HG02943 (cell line): ENCODE results near the gene OR4K2.
"Not testable (repeated sequence)": the region's sequence is repeated elsewhere in the genome, so short reads cannot be mapped to it uniquely, and the experiment has no call there.

Experiments
- ATAC-seq: cut with Tn5 transposase; IDR thresholded peaks from one replicate; pipeline ENCODE4 v1.9.1; 2021; ENCODE audit warnings: mild to moderate bottlenecking, low read depth, moderate library complexity; ENCODE audit not compliant: unreplicated experiment

Gene OR4K2

GRCh38 chr14:19874842-19875241 is at the start of gene OR4K2:
OR4K2 (plus strand) TSS chr14:19875142; CDS start chr14:19876268, 1,126 bp downstream.
- ATAC-seq, result no peak

DNA sequence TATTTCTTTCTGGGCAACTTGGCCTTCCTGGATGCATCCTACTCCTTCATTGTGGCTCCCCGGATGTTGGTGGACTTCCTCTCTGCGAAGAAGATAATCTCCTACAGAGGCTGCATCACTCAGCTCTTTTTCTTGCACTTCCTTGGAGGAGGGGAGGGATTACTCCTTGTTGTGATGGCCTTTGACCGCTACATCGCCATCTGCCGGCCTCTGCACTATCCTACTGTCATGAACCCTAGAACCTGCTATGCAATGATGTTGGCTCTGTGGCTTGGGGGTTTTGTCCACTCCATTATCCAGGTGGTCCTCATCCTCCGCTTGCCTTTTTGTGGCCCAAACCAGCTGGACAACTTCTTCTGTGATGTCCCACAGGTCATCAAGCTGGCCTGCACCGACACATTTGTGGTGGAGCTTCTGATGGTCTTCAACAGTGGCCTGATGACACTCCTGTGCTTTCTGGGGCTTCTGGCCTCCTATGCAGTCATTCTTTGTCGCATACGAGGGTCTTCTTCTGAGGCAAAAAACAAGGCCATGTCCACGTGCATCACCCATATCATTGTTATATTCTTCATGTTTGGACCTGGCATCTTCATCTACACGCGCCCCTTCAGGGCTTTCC is 47.2 kb upstream of the OR4K2 start:
- not testable (repeated sequence) for ATAC-seq

DNA sequence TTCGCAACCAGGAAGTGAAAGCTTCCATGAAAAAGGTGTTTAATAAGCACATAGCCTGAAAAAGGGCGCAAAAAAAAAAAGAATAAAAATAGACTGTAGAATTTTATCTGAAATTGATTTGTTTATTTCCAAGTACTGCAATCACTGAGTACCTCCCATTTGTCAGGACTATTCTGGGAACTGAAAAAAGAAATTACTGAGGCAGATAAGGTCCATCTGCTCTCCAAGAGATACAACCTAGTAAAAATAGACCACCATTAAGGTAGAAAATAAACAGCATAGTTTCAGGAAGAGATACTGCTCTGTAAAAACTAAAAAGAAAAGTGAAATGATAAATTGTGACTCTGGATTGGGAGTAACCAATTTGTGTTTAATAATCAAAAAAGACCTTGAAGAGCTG is 46.6 kb upstream of the OR4K2 start:
- no peak for ATAC-seq

DNA sequence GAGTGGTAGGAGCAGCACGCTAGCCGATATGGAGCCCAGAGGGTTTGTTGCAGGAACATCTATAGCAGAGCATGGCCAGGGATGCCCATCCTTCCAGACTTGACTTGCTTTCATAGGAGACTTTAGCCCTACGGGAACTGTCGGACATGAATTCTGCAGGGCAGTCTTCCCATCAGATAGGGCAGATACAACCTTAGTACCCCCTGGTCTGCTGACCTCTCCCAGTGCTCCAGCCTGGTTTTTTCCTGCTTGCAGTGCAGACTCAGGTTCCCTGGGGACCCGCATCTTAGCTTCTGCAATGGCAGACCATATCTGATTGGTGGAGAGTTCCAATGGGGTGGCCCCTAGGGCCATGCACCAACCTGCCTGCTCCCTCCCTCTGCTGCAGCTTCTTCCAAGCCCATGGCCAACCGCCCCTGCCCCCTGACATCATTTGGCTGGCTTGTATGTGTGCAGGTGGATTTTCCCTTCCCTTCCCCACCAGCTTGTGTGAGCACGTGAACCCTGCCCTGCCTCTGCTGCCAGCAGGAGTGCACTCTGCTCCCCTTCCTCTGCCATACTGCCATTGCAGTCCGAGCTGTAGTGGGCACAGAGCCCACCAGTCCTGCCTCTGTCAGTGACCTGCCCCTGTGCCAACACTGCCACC is 40.6 kb upstream of the OR4K2 start:
- not testable (repeated sequence) for ATAC-seq

DNA sequence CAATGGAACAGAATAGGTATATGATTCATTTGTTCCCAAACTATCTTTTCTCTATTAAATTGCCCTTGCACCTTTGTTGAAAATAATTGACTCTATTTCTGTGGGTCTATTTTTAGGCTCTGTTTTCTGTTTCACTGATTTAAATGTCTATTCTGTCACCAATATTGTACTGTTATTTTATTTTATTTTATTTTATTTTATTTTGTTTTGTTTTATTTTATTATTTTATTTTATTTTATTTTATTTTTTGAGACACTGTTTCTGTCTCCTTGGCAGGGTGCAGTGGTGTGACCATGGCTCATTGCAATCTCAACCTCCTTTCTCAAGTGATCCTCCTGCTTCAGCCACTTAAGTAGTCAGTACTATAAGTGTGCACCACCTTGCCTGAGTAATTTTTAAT is 36.5 kb upstream of the OR4K2 start:
- ATAC-seq, result no peak

GRCh38 chr14:19851365-19851764 is 23.6 kb upstream of the OR4K2 start:
- no peak for ATAC-seq

GRCh38 chr14:19866061-19866669 is 8.8 kb upstream of the OR4K2 start:
- ATAC-seq, result not testable (repeated sequence)

GRCh38 chr14:19873178-19873577 is 1.8 kb upstream of the OR4K2 start:
- no peak for ATAC-seq

- no peak for ATAC-seq
These were observed 3.2 kb downstream of the OR4K2 start for GRCh38 chr14:19878029-19878642.

GRCh38 chr14:19895282-19895681 is 20.3 kb downstream of the OR4K2 start:
- no peak for ATAC-seq

DNA sequence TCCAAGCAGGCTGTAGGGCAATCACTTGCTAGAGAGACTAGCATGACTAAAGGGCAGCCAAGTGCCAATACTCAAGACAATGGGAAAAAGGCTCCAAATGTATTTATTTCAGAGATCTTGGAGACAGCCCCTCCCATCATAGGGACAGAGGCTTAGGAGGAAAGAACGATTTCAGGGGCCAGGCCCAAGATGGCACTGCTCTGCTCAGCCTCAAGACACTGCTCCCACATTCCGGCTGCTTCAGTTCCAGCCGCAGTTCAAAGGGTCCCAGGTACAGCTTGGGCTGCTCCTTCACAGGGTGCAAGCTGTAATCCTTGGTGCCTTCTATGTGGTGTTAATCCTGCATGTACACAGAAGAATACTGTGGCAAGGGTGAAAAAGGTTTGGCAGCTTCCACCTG is 26.1 kb downstream of the OR4K2 start:
- ATAC-seq, result no peak

GRCh38 chr14:19902409-19902808 is 27.5 kb downstream of the OR4K2 start:
- no peak for ATAC-seq

DNA sequence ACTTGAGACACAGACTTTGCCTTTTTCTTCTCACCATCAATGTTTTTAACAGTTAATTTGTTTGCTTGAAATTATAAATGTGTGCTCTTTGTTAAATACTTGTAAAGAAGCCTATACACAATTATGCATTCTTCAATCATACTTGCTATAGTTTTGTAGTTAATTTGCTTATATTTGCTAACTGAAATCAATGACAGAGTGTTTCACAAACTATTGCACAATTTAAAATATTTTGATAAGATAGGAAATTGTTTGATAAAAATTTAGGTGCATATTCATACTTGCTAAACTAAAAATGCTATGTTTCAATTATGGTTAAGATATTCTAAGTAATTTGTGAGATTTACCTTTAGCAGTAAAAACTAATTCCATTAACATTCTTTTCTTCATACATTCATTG is 31.7 kb downstream of the OR4K2 start:
- ATAC-seq, result no peak

DNA sequence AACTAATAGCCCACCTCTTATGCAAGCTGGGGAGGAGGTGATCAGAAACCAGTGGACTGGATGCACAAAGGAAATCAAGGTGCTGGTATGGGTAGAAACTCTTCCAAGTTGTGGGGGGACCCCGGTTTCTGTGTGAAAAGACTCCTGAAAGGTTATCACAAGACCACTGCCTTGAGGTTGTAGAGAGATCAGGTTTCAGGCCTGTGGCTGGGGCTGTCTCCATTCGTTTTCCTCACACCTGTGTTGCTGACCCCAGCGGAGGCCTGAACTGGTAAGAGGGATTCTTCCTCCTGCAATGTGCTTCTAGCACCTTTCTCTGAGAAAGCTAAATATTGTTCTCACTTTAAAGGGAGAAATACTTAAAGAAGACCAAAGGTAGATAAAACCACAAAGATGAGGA is 36.2 kb downstream of the OR4K2 start:
- ATAC-seq, result no peak

DNA sequence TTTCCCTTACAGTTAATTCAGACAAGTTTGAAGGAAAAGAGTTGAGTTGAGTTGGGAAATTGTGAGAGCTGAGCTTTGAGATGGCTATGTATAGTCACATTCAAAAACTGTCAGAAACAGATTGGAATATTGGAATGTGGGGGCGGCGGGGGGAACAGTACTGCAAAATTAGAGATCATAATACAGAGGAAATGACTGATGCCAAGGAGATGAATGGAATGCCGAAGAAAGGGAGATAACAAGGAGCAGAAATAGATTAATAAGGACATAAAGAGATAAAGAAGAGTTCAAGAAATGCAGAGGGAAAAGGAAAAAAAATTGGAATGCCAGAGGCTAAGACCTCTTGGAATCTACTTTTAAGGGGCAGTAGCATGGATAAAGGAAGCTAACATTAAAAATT is 42.3 kb downstream of the OR4K2 start:
- ATAC-seq, result no peak

DNA sequence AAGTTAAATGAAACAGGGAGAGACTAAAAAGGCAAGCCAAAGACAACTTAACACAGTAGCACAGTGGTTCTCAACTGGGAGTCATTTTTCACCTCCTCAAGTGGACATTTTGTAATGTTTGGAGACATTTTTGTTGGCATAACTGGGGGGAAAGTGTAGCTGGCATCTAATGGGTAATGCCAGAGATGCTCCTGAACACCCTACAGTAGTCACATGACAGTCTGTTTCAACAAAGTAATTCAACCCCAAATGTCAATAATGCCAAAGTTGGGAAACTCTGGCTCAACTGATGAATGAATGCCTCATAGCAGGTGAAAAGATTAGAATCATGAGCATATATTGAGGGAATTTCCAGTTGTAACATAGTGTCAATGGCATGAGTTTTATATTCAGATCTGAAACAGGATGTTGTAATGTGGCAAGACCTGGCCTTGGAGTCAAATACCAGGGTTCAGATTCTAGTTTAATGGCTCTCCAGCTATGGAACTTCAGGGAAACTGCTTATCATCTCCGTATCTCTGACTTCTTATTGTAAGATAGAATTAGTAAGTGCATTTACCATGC is 43.1 kb downstream of the OR4K2 start:
- no peak for ATAC-seq

DNA sequence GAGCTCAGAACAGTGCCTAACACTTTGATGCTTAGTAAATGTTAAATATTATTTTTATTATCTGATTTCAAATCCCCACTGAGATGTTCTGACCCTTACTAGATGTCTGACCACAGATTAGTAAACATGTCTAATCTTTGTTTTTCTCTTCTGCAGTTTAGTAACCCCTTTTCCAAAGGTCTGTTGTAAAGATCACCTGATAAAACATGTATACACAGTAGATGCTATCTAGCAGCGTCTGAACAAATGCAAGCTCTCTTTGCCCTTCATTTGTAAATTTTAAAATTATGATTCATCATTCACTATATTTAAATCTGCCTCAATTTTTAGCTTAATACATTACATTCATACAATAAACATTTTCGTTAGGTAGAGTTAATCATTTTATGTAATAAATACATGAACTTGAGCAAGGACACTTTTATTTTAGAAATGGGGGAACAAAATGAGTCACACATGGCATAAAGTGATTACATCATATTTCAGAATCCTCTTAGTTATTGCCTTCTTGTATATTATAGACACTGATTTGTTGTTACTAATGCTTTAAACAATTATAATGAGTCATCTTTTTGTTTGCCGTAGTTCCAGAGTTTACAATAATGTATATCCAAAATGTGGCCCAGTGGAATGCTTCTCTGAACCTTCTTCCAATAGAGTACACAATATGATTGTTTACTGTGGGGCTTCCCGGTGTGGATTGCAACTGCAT is 43.8 kb downstream of the OR4K2 start:
- no peak for ATAC-seq

- ATAC-seq, result no peak
These were observed 45.2 kb downstream of the OR4K2 start, which contains the start of gene OR4K5 for GRCh38 chr14:19920021-19920657. OR4K5 (plus strand) TSS chr14:19920607; CDS start chr14:19920607, 0 bp downstream.

DNA sequence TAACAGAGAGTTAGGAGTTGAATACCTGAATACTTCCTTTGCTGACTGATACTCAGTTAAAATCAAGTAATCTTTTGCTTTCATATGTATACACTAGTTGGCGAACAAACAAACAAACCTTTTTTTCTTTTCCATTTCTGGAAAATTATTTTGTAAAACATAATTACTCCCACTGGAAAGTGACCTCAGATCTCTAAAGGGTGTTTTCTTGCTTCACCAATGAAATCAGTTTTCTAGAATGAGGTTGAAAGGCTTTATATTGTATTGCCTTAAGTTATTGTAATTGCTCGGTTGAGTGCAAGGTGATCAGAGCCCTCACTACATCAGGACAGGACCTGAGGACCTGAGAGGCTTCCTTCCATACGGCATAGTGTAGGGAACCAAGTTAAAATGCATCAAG is 55.7 kb downstream of the OR4K2 start, which contains the start of gene OR4K1:
TSS of gene OR4K1 (plus strand) at position 301 of the 400 bp plus-strand sequence. CDS start 4,750 bp downstream, outside the sequence.
- no peak for ATAC-seq
